B cell (primary cell): ENCODE results near the gene ABITRAM. TPM values are rescaled to one million over a fixed set of nuclear protein-coding genes. Genes with fewer than 3 reads are reported as not detected.

Experiments used
- ATAC-seq: fragments of 200-7000 bp; cut with Tn5 transposase; one replicate; pipeline ENCODE4 v1.10.0; 2021; ENCODE audit warnings: low read depth, mild to moderate bottlenecking, moderate number of reproducible peaks, moderate library complexity
- CTCF ChIA-PET: fragments of 350-600 bp; sonication (Branson Sonifier 250); formaldehyde crosslinking; loops from one replicate; lab custom pipeline; 2021; ENCODE audit warnings: antibody characterized with exemption, inconsistent platforms; lab: Charles Lee
- POLR2A ChIA-PET: fragments of 350-600 bp; sonication (Branson Sonifier 250); formaldehyde crosslinking; loops from one replicate; lab custom pipeline; 2021; ENCODE audit warnings: antibody characterized with exemption; lab: Charles Lee
- DNase-seq: peaks from one replicate; pipeline ENCODE4 v3.0.0; 2013
- H2AFZ ChIP-seq: 2 replicates; pipeline ENCODE4 v1.6.1; 2012; ENCODE audit warnings: mild to moderate bottlenecking, low read depth, low read length; ENCODE audit not compliant: insufficient read depth, poor library complexity, severe bottlenecking
- H3K27ac ChIP-seq, 2 donors: 1 replicate in 1 of 2; 2 replicates in 1 of 2; pipeline ENCODE4 v1.5.1; 2012 to 2013; ENCODE audit warnings: low read length in 2 of 2, mild to moderate bottlenecking in 2 of 2, moderate library complexity in 1 of 2
- H3K27me3 ChIP-seq, 4 experiments: fragments of 200-600 bp in 1 of 4; sonication (generic) in 1 of 4; replicated peaks in 1 of 4; 1 replicate in 2 of 4; 2 replicates in 2 of 4; pipeline versions ENCODE4 v1.6.1 to v1.7.0; 2013 to 2016; ENCODE audit warnings: low read length in 3 of 4, mild to moderate bottlenecking in 2 of 4, mixed read lengths in 1 of 4, moderate library complexity in 1 of 4; ENCODE audit not compliant: insufficient read depth in 4 of 4, control insufficient read depth in 3 of 4; ENCODE audit errors: control extremely low read depth in 1 of 4
- H3K36me3 ChIP-seq, 2 experiments: replicated peaks in 1 of 2; 1 replicate in 1 of 2; 2 replicates in 1 of 2; pipeline versions ENCODE4 v1.6.1 to v1.7.1; 2013; ENCODE audit warnings: low read length in 1 of 2; ENCODE audit not compliant: insufficient read depth in 2 of 2, control insufficient read depth in 1 of 2; ENCODE audit errors: control extremely low read depth in 1 of 2, extremely low read depth in 1 of 2
- H3K4me1 ChIP-seq, 2 donors: fragments of 200-600 bp in 1 of 2; sonication (generic) in 1 of 2; 1 replicate in 1 of 2; 2 replicates in 1 of 2; pipeline versions ENCODE4 v1.5.1 to v1.6.1; 2013 to 2017; ENCODE audit warnings: low read length in 2 of 2; ENCODE audit not compliant: control insufficient read depth in 2 of 2, insufficient read depth in 2 of 2
- H3K4me2 ChIP-seq: replicated peaks from 2 replicates; pipeline ENCODE3; 2012; ENCODE audit warnings: mild to moderate bottlenecking, low read depth, low read length; ENCODE audit not compliant: poor library complexity, severe bottlenecking
- H3K4me3 ChIP-seq, 5 experiments: fragments of 200-600 bp in 1 of 5; sonication (generic) in 1 of 5; 1 replicate in 3 of 5; 2 replicates in 2 of 5; pipeline versions ENCODE4 v1.5.1 to v1.7.0; 2011 to 2016; ENCODE audit warnings: low read length in 4 of 5, mild to moderate bottlenecking in 4 of 5, low read depth in 2 of 5, control low read depth in 1 of 5, moderate library complexity in 1 of 5; ENCODE audit not compliant: insufficient read depth in 1 of 5; ENCODE audit errors: control extremely low read depth in 1 of 5, extremely low read depth in 1 of 5
- H3K79me2 ChIP-seq: fragments of 200-600 bp; sonication (generic); one replicate; pipeline ENCODE4 v1.6.0; 2016; ENCODE audit warnings: low read length; ENCODE audit not compliant: control insufficient read depth, insufficient read depth
- H3K9ac ChIP-seq: fragments of 200-600 bp; sonication (generic); 2 replicates; pipeline ENCODE4 v1.6.1; 2017; ENCODE audit warnings: mild to moderate bottlenecking, low read length, moderate library complexity
- H3K9me3 ChIP-seq, 3 donors: one replicate each; pipeline versions ENCODE4 v1.6.1 to v1.7.1; 2013; ENCODE audit warnings: low read length in 2 of 3; ENCODE audit not compliant: control insufficient read depth in 2 of 3, insufficient read depth in 1 of 3; ENCODE audit errors: control extremely low read depth in 1 of 3
- H4K20me1 ChIP-seq: 2 replicates; pipeline ENCODE4 v1.6.0; 2012; ENCODE audit warnings: mild to moderate bottlenecking, low read length; ENCODE audit not compliant: insufficient read depth, control insufficient read depth, poor library complexity, severe bottlenecking
- H3K27ac Mint-ChIP-seq: one replicate; pipeline ENCODE4 v1.8.0; 2021; ENCODE audit warnings: mixed read lengths
- H3K27me3 Mint-ChIP-seq: one replicate; pipeline ENCODE4 v1.8.0; 2021; ENCODE audit warnings: mixed read lengths
- H3K4me1 Mint-ChIP-seq: one replicate; pipeline ENCODE4 v1.8.0; 2021; ENCODE audit warnings: mixed read lengths
- H3K4me3 Mint-ChIP-seq: one replicate; pipeline ENCODE4 v1.8.0; 2021; ENCODE audit warnings: mixed read lengths
- H3K9me3 Mint-ChIP-seq: one replicate; pipeline ENCODE4 v1.8.0; 2022; ENCODE audit warnings: mixed read lengths; ENCODE audit not compliant: insufficient read depth
- CTCF ChIP-seq: fragments of 200-600 bp; IDR thresholded peaks from one replicate; pipeline ENCODE4 v1.8.0; 2022; ENCODE audit warnings: antibody characterized with exemption, mild to moderate bottlenecking
- EZH2 ChIP-seq: IDR thresholded peaks from 2 replicates; pipeline ENCODE4 v1.6.1; 2012; ENCODE audit warnings: borderline replicate concordance, low read depth, mild to moderate bottlenecking, moderate library complexity, low read length; ENCODE audit not compliant: insufficient read depth, poor library complexity, severe bottlenecking
- WGBS: methylation state at CpG from one replicate; pipeline ENCODE4 v1.1.5; 2013; ENCODE audit warnings: missing lambda C conversion rate; ENCODE audit not compliant: insufficient coverage; 5-methylcytosine and 5-hydroxymethylcytosine counted together
- intact Hi-C: fragments of 100-400 bp; cut with micrococcal nuclease; formaldehyde crosslinking; loops from one replicate; pipeline ENCODE4 v1.10.0; 2022
- polyA plus RNA-seq: library from polyadenylated mRNA; depleted of rRNA; stranded (reverse); fragments of >200 nt; gene quantifications from 2 replicates; pipeline ENCODE4 v1.2.3, GENCODE V29; 2012
- total RNA-seq, 2 donors: library from RNA; stranded (reverse); fragments of 120-200 nt in 1 of 2; gene quantifications; 1 replicate in 1 of 2; 2 replicates in 1 of 2; pipeline versions ENCODE4 v1.2.3 to v1.2.4, GENCODE V29; 2013 to 2022

ABITRAM gene
- total and polyA plus RNA-seq, 2 donors (not counting 1 experiment from before 2014, with no cell fraction given) = 6.6 to 8.3 TPM

GRCh38 chr9:108953983-108954574 is 19.9 kb downstream of the ABITRAM start:
- no peaks in the 10 kb centered on the region for H3K27me3 ChIP-seq
- H3K79me2 ChIP-seq = no peaks in the 10 kb centered on the region
- no peaks in the 10 kb centered on the region for H4K20me1 ChIP-seq
- no peak overlapping the region for H2AFZ ChIP-seq
- ChIA-PET POLR2A (no interaction called here), CTCF (interaction anchor here (0.6 to 5.0 kb wide), 28 partner anchors 9 to 1613 kb away, joined by 3 to 36 read pairs (median 4); partner anchors contain the start of genes ABITRAM and ELP1)
- H3K27me3 Mint-ChIP-seq = no peaks in the 10 kb centered on the region
- H3K4me1 Mint-ChIP-seq = no peaks in the 10 kb centered on the region
- no peaks in the 10 kb centered on the region for H3K4me1 ChIP-seq
- H3K36me3 ChIP-seq = no peaks in the 10 kb centered on the region
- TF ChIP-seq CTCF (peak; percentile 86), EZH2 (no peak)
- WGBS = no CpG with 5 or more reads among the region's 3 CpGs
- no peak overlapping the region for H3K27ac Mint-ChIP-seq
- H3K9me3 Mint-ChIP-seq = no peaks in the 10 kb centered on the region
- no peak overlapping the region for H3K27ac ChIP-seq
- no peak overlapping the region for H3K4me2 ChIP-seq
- H3K9me3 ChIP-seq = no peaks in the 10 kb centered on the region
- no peak for ATAC-seq
- no peak overlapping the region for H3K9ac ChIP-seq
- intact Hi-C loops = loop anchor here (5.0 kb wide), 1 partner anchor 487 kb away; no protein-coding TSS in a partner anchor
- H3K4me3 Mint-ChIP-seq = no peak overlapping the region
- peak; percentile 62 for DNase-seq
- no peak overlapping the region for H3K4me3 ChIP-seq

- H3K4me1 Mint-ChIP-seq = no peaks in the 10 kb centered on the region
- no peak for ATAC-seq
- H3K27ac Mint-ChIP-seq = no peak overlapping the region
- Histone ChIP-seq H3K4me2 (no peak overlapping the region), H3K4me1 (no peaks in the 10 kb centered on the region), H3K9me3 (no peaks in the 10 kb centered on the region), H3K36me3 (no peaks in the 10 kb centered on the region), H3K79me2 (no peaks in the 10 kb centered on the region), H3K4me3 (no peak overlapping the region), H2AFZ (no peak overlapping the region), H3K9ac (no peak overlapping the region), H3K27me3 (no peaks in the 10 kb centered on the region), H4K20me1 (no peaks in the 10 kb centered on the region), H3K27ac (no peak overlapping the region)
- no peaks in the 10 kb centered on the region for H3K27me3 Mint-ChIP-seq
- no CpG with 5 or more reads among the region's 4 CpGs for WGBS
- ChIA-PET POLR2A (no interaction called here), CTCF (interaction anchor here (1.0 kb wide), 1 partner anchor 15 kb away, joined by 3 read pairs; no protein-coding TSS in a partner anchor)
- no peak for TF ChIP-seq EZH2
- TF ChIP-seq CTCF = no peak
- no peak for DNase-seq
- no peak overlapping the region for H3K4me3 Mint-ChIP-seq
- intact Hi-C loops = no loop called here
- H3K9me3 Mint-ChIP-seq = no peaks in the 10 kb centered on the region
Measured at GRCh38 chr9:108956022-108956630, 21.9 kb downstream of the ABITRAM start.
